ENCODE data around the gene GKN1. TPM values are rescaled to one million over a fixed set of nuclear protein-coding genes. Genes with fewer than 3 reads are reported as not detected.

The GKN1 gene
- total and polyA plus RNA-seq, 11 donors = not detected

DNA sequence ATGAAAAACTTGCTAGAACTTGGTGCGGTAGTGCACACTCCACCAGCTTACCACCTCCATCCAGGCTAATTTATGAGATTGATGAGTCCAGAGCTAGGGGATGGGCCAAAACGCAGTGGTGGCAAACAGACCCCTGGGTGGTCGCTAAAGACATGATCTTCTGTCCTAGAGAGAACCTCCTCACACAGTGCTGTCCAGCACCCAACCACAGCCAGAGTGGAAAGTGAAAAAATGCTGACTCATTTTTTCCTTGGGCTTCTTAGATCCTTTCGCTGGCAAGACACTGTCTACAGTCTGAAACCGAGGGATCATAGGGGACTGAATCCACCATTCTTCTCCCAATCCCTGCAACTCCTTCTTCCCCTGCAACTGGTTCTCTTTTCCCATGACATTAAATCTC, 42.6 kb downstream of the GKN1 start:
- H3K9me3 ChIP-seq = no peaks in the 10 kb centered on the region
- no peak for DNase-seq
- no peaks in the 10 kb centered on the region for H3K36me3 ChIP-seq
- no peak for TF ChIP-seq POLR2A (IDR thresholded peaks at IDR 0.05)
- TF ChIP-seq, protein P1, sequence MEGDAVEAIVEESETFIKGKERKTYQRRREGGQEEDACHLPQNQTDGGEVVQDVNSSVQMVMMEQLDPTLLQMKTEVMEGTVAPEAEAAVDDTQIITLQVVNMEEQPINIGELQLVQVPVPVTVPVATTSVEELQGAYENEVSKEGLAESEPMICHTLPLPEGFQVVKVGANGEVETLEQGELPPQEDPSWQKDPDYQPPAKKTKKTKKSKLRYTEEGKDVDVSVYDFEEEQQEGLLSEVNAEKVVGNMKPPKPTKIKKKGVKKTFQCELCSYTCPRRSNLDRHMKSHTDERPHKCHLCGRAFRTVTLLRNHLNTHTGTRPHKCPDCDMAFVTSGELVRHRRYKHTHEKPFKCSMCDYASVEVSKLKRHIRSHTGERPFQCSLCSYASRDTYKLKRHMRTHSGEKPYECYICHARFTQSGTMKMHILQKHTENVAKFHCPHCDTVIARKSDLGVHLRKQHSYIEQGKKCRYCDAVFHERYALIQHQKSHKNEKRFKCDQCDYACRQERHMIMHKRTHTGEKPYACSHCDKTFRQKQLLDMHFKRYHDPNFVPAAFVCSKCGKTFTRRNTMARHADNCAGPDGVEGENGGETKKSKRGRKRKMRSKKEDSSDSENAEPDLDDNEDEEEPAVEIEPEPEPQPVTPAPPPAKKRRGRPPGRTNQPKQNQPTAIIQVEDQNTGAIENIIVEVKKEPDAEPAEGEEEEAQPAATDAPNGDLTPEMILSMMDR (IDR thresholded peaks at IDR 0.05) = no peak
- 66 to 72% (median 69%) methylated on average over 5 of the region's 5 CpGs for WGBS, 4 donors
- peak in 1 of 4 donors; percentile 32 for ATAC-seq
- intact Hi-C loops (cut with DNase I) = loop anchor here in 2 of 10 donors (10.0 kb wide), 2 partner anchors 148 to 168 kb away; no protein-coding TSS in a partner anchor
- peaks cover 0 to 41% (median 14%) of the 10 kb centered on the region in 9 donors for H3K27me3 ChIP-seq
- H3K4me1 ChIP-seq = peaks cover 0 to 39% (median 19%) of the 10 kb centered on the region in 12 donors
- H3K4me3 ChIP-seq = peak overlapping the region in 3 of 12 donors; percentile 6 to 33 (median 28)
- H3K27ac ChIP-seq = peak overlapping the region in 1 of 12 donors; percentile 20

DNA sequence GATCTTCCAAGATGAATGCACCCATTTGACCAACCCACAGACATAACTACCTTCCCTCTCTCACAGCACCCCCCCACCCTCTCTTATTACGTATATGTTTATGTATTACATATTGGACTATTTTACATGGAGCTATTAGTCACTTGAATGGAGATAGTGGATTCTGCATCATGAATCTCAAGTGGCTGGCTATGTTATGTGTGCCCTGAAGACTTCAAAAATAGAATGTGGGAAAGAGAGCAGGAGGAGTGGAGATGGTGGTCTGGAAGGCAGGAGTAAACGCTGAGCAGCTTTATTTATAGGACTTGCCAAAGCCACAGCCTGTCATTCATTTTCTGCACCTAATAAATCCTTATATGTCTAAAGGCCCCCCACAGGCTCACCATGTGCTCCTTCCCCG, 43.4 kb downstream of the GKN1 start:
- H3K27me3 ChIP-seq = peaks cover 0 to 41% (median 14%) of the 10 kb centered on the region in 9 donors
- 44 to 55% (median 50%) methylated on average over 3 of the region's 3 CpGs for WGBS, 4 donors
- no peak for DNase-seq
- no peak overlapping the region for H3K4me3 ChIP-seq
- H3K27ac ChIP-seq = no peak overlapping the region
- intact Hi-C loops (cut with DNase I) = loop anchor here in 2 of 10 donors (10.0 kb wide), 2 partner anchors 147 to 167 kb away; no protein-coding TSS in a partner anchor
- no peaks in the 10 kb centered on the region for H3K9me3 ChIP-seq
- peaks cover 0 to 38% (median 18%) of the 10 kb centered on the region in 12 donors for H3K4me1 ChIP-seq
- H3K36me3 ChIP-seq = no peaks in the 10 kb centered on the region
- ATAC-seq = no peak
- TF ChIP-seq, protein P1 (IDR thresholded peaks at IDR 0.05) = no peak
- no peak for TF ChIP-seq POLR2A (IDR thresholded peaks at IDR 0.05)

DNA sequence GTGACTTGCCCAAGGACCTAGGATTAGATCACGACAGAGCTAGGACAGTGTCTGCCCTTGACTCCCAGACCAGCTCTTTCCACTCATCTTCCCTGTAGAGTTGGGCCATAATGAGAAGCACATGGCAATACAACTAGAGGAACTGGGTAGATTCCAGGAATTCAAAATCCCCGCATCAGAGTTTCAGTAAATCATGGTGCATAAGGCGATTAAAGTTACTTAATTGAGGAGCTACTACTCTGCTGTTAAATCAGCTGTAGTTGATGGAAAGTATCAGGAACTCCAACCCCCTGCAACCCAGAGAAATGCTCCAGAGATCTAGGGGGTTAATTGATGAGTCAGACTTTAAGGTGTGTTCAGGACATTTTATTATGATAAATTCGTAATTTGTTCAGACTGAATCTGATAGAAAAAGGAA, 44.3 kb downstream of the GKN1 start:
- DNase-seq (no peak), ATAC-seq (no peak)
- peaks cover 0 to 35% (median 14%) of the 10 kb centered on the region in 12 donors for H3K4me1 ChIP-seq
- no peaks in the 10 kb centered on the region for H3K36me3 ChIP-seq
- intact Hi-C loops (cut with DNase I) = loop anchor here in 2 of 10 donors (10.0 kb wide), 2 partner anchors 146 to 166 kb away; no protein-coding TSS in a partner anchor
- H3K27ac ChIP-seq = no peak overlapping the region
- H3K4me3 ChIP-seq = no peak overlapping the region
- peaks cover 0 to 35% (median 14%) of the 10 kb centered on the region in 9 donors for H3K27me3 ChIP-seq
- TF ChIP-seq POLR2A (IDR thresholded peaks at IDR 0.05) = no peak
- TF ChIP-seq, protein P1 (IDR thresholded peaks at IDR 0.05) = no peak
- no peaks in the 10 kb centered on the region for H3K9me3 ChIP-seq
- WGBS, 4 donors = 66 to 78% (median 73%) methylated on average over 4 of the region's 4 CpGs

DNA sequence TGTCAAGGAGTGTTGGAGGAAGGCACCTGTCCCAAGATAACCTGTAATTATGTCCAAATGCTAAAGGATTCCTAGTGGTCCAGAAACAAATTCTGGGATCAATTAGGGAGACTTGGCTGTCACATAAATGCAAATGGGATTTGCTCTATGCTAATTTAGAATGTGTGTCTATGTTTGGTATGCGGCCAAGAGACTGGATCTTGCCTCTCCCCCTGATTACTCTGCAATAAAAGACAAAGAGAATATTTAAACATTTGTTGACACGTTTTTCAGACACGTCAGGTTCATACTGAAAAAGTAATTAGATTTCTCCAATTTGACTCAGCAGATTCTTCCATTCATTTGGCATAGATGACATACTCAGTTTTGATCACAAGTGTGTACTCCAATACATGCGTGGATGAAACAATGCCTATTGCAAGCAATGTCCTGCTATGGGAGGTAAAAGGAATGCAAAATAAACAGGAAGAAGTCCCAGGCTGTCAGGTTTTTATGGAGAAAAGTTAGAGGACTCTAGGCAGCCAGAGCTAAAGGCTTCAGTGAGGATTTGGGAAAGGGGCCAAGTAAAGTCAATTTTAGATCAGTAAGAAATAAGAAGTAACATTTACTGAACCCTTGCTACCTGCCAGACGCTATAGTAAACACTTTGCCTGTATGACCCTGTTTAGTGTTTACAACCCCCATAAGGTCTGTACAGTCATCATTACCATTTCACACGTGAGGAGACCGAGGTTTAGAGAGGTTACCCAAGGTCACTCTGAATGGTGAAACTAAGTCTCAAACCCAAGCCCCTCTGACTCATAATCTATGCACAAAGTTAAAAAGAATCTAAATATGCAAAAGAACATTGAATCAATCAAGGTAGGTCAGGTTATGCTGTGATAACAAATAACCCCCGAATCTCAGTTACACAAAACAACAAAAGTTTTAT, 46.3 kb downstream of the GKN1 start:
- WGBS, 4 donors = 43 to 59% (median 48%) methylated on average over 8 of the region's 8 CpGs
- peaks cover 0 to 17% (median 0%) of the 10 kb centered on the region in 9 donors for H3K27me3 ChIP-seq
- no peak overlapping the region for H3K27ac ChIP-seq
- no peaks in the 10 kb centered on the region for H3K36me3 ChIP-seq
- peaks cover 0 to 29% (median 13%) of the 10 kb centered on the region in 12 donors for H3K4me1 ChIP-seq
- TF ChIP-seq POLR2A (IDR thresholded peaks at IDR 0.05) = no peak
- TF ChIP-seq, protein P1 (IDR thresholded peaks at IDR 0.05) = no peak
- no peak for DNase-seq
- H3K4me3 ChIP-seq = no peak overlapping the region
- no peak for ATAC-seq
- no peaks in the 10 kb centered on the region for H3K9me3 ChIP-seq
- intact Hi-C loops (cut with DNase I) = loop anchor here in 1 of 10 donors (10.0 kb wide), 1 partner anchor 64 kb away; no protein-coding TSS in a partner anchor
